Neural progenitor cell (in vitro differentiated cells): ENCODE results near the gene CCDC107.
"Not testable (repeated sequence)": the region's sequence is repeated elsewhere in the genome, so short reads cannot be mapped to it uniquely, and the experiment has no call there.

Experiments used
- CTCF ChIP-seq: fragments of 200-600 bp; sonication (generic); IDR thresholded peaks from 2 replicates; pipeline ENCODE4 v1.5.1; 2017; ENCODE audit warnings: antibody characterized with exemption, mild to moderate bottlenecking
- EZH2 ChIP-seq: fragments of 200-600 bp; sonication (generic); IDR thresholded peaks from 2 replicates; pipeline ENCODE4 v1.6.1; 2017; ENCODE audit warnings: antibody characterized with exemption, mild to moderate bottlenecking, moderate library complexity
- EZH2phosphoT487 ChIP-seq: fragments of 200-600 bp; sonication (generic); IDR thresholded peaks from 2 replicates; pipeline ENCODE4 v1.6.1; 2017; ENCODE audit warnings: antibody characterized with exemption

GRCh38 chr9:35640431-35640830, 17.7 kb upstream of the CCDC107 start:
- not testable (repeated sequence) for TF ChIP-seq CTCF, EZH2, EZH2phosphoT487
